GM18868 (cell line): ENCODE data around the gene SYNRG.

ENCODE experiments used
- ATAC-seq: cut with Tn5 transposase; IDR thresholded peaks from one replicate; pipeline ENCODE4 v1.9.1; 2021; ENCODE audit warnings: mild to moderate bottlenecking, moderate library complexity; ENCODE audit not compliant: unreplicated experiment

Gene SYNRG

DNA sequence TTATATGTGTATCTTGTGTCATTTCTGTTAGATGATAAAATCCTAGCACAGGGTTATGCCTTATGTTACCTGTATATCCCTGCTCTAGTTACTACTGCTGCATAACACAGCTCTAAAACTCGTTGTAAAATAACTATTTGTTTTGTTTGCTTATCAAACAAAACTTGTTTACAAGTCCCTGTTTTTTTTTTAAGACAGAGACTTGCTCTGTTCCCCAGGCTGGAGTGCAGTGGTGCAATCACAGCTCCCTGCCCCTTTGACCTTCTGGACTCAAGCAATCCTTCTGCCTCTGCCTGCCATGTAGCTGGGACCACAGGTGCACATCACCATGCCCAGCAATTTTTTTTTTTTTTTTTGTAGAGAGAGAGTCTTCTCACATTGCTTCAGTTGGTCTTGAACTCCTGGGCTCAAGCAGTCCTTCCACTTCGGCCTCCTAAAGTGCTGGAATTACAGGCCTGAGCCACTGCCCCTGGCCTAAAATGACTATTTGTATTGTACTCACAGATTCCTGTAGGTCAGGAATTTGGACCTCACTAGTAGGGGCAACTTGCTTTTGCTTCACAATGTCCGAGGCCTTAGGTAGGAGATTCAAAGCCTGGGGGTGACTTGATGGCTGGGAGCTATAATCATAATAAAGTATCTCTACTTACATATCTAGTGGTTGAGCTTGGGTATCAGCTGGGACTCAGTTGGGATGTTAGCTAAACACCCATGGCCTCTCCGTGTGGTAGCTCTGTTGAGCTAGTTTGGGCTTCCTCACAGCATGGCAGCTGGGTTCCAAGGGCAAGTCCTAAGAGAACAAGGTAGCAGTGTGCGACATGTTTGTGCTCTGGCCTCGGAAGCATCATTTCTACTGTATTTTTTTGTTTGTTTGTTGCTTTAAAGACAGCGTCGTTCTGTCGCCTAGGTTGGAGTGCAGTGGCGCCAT is 106.9 kb downstream of the SYNRG start:
- ATAC-seq = no peak

DNA sequence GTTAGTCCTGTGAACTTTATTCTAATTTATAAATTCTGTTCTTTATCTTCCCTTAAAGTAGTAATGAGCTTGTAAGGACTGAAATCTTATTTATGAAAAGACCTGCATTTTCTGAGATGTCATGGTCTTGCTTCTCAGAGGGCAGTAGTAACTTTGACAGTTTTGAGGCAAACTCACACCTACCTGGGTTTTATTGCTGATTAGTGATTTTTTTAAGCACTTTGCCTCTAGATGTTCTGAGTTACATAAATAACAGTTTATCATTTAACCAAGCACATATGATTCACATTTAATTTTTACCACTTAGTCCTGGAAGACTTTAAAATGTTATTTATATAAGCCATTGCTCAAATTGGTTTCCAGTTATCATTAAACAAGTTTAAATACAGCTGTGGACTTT is 108.8 kb downstream of the SYNRG start:
- no peak for ATAC-seq

DNA sequence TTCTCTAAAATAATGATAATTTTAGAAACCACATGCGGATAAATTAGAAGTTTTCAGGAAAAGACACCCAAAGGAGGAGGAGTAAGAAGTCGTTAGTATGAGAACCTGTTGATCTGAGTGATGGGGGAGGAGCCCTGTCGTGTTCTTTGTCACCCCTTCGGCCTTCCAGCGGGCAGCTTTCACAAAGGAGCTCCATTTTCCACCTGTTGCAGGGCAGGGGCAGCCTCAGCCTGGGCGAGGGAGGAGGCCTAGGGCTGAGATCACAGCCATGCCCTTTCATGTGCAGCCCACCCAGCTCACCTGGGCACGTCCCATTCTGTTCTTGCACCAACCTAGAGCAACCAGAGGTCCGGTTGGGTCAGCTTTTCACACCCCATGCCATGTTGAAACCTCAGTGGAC is 114.2 kb downstream of the SYNRG start:
- no peak for ATAC-seq

DNA sequence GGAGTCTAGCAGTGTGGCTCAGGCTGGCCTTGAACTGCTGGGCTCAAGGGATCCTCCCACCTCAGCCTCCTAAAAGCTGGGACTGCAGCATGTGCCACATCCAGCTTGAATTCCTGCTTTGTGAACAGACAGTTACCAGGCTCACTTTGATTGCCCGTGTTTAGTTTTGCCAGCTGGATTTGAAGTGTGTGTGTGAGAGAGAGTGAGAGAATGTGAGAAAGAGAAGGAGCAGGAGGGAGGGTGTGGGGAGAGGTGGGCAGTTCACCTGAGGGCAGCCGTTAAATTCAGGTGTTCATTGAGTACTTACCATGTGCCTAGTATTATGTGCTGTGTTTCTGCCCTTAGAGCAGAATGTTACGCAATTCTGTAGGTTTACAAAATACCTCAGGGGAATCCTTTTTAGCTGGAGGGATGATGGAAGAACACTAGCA is 114.8 kb downstream of the SYNRG start:
- no peak for ATAC-seq

DNA sequence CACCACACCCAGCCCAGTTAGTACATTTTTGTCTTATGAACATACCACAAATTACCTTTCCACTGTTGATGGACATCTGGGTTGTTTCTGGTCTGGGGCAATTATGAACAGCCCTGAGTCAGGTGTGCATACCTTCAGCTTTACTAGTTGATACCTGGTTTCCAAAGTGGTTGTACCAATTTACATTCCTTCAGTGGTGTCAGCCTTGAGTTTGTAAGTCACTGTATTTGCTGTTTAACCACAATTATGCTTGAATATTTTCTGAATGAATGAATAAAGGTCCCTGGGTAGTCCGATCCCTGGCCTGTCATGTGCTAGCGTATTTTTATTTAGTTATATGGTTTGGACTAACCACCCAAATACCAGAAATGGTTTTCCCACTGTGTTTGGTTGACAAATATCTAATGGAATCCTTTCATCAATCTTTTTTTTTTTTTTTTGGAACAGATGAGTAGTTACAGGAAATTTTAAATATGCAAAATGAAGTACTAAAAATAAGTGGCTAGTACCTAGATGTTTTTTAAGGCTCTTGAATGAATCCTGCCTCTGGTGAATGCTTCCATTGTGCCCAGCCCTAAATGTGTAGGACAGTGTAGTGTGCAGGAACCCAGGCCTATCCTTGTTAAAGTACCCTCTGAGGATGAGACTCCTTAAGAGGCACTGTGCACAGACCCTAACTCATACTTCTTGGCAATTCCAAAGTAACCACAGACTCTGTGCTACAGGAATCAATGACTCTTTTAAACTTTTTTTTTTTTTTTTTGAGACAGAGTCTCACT is 115.8 kb downstream of the SYNRG start:
- no peak for ATAC-seq

DNA sequence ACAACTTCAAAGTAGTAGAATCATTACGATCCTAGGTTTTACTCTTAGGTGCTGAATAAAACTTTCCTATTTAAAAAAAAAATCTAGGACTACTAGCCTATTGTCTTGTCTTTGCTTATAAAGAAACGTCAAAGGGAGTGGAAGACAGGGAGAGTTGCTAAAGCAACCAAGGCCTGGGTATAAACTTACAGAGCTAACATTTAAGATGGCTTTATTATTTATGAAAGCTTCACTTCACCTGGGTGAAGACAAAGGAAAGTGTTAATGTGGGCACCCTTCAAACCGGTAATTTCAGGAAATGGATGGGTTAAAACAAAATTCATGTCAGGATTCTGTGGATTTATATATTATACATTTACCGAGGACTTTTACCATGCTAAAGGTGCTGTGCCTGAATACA is 117.1 kb downstream of the SYNRG start:
- no peak for ATAC-seq

DNA sequence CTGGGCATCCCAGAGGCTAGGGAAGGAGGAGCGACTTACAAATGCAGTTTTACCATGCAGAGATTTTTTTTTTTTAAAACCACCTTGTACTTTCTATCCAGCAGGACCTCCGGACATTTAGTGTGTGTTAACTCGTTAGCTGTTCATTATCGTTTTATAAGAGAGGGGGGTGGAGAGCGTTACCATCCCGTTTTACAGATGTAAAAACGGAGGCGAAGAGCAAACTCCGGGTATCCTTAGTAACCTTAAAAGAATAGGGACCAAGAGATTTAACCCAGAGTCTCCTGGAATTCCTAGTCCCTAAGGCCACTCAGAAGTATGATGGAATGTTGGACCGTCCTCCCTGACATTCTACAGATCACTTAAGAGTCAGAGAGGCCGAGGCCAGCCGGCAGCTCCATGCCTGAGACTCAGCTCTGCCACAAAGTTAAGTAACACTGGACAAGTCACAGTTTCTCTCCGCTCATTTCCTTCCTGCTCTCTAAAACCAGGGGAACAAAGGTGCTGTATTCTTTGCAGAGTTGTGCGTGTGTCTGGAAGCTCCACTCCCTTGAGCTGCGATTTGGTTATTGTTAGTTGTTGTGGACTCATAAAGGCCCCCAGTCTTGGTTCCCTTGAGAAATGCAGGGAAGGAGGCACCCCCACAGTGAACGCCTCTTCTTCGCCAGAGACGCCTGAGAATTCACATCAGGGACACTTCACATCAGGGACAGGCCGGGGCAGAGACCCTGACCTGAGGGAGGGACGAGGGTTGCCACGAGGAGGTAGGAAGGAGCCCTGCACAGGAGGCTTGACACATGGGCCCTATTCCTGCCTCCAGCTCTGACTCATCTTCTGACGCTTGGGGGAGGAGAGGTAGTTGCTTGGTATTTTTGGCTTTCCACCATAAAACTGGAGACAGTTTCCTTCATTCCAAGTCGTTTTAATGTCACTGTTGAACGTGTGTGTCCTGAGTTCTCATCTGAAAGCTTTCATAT is 118.3 kb downstream of the SYNRG start:
- no peak for ATAC-seq

DNA sequence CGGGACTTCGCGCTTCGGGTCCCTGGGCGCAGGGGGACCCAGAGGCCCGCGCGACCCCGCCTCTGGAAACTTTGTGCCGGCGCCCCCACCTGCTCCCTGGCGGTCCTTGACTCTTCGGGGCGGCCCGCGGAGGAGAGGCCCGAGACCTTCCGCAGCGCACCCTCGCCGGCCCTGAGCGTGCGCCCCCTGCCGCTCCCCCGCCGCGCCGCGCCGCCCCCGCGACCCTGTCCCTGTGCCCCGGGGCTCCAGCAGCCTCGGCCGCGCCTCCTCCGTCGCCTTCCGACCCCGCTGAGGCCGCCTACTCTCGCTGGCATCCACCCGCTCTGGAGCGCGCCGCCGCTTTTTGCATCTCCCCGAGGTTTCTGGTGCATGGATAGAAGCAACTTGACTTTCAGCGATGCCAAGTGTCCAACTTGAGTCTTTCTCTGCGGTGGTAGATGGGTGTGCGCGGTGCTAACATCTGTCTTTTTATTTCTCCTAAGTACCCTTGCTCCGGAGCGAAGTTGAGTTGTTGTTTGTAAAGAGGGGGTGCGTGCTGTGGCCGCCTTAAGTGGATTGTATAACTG is 119.1 kb downstream of the SYNRG start:
- ATAC-seq = peak; percentile 46

DNA sequence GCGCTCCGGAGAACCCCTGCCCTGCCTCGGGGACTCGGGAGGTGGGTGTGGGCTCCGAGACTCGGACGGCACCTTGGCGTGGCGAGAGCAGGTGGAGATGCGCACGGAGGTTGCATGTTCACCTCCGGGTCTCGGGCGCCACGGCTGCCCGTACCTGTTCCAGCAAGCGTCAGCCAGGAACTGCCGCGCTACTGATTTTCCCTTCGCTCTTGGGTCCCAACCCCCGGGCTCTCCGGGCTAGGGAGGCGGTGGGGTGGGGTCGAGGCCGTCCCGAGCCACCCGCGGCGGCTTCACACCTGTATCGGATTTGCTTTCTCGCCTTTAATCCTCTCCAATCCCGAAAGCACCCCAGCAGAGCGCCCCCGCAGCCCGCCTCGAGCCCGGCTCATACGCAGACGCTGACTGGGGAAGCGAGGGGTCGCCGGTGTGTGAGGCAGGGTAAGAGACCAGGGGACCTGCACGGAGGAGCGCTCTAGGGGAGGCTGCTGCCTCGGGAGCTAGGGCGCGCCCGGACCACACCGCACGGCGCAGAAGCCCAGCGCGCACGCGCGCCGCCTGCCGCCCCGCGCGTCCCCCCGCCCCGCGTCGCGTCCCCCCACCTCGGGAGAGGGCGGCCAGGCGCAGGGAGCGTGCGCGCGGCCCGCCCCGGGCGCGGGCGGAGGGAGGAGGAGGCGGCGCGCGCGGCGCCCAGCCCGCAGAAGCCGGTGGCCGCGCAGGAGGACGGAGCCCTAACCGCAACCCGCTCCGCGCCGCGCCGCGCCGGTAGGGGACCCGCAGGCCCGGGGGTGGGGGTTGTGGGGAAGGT is 119.8 kb downstream of the SYNRG start, which contains the start of gene DUSP14:
Gene DUSP14, plus strand, starts transcription at position 695 of the 805 bp plus-strand sequence. CDS start 22,382 bp downstream, outside the sequence.
- peak; percentile 76 for ATAC-seq

DNA sequence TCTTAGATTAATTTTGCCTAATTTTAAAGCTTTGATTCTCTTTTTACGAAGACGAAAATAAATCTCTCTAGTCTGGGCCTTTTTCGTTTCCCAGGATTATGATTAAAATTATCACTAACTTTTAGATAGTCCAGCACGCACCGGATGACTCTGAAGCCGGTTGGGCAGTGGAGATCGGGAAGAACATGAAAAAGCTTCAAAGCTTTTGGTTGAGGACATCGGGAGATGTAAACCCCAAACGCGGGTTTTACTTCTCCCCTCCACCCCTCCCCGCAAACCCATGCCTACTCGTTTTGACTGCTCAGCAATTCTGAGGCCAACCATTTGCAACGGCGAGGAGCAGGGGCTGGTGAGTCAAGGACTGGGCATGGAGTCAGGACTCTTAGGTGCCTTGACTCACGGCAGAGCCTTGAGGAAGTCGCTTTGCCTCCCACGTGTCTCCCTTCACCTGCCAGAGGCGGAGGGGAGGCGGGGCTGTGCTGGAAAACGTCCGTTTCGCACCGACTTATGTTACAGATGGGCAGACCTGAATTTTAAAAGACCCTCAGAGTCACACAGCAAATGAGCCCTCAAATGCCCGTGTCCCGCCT is 120.5 kb downstream of the SYNRG start:
- no peak for ATAC-seq

DNA sequence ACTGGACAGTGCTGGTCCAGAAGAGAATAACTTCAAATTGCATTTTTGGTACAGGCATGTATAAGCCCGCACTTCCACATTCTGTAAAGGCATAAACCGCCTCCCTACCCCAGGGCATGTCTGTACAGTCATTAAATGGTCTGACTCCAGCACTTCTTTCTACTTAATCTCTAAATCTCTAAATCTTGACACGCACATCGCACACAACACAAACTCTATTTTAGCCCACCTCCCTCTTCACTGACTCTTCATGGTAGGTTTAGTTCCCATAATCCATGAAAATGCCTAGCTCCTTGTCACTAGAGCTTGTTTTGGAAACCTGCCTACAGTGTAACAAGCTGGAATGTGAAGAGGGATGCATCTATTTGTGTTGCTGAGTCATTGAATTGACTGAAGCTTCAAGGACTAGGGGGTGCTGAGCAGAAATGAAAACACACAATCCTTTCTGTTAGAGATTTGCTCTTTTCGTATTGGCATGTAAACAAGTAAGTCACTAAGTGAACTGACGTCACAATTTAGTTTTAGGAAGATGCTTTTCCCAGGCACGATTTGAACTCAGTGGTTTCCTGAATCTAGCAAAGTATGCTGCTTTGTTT is 121.1 kb downstream of the SYNRG start:
- ATAC-seq = no peak

DNA sequence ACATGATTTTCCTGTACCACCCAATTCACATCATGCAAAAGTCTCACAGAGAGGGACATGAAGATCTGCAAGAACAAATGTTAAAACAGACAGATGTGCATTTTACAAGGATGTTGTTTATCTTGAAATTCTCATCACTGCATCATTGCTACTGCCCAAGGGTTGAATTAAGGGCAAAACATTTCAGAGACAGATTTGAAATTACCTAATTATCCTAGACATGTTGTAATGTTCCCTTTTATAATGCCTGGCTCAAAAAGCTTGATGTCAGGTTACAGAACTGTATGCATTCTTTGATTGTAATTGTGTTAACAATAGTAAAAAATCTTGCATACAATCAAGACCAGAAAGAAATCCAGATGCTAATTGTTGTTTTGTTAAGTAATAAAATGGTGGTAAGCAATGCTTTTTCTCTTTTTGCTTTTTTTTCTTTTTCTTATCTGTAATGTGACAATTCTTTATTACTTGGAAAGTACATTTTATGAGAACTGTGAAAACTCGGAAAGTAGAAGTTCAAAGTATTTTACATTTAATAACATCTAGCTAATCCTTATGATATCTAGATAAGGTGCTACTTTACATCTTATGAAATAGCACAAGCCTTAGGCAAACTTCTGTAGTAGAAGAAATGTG is 123.2 kb downstream of the SYNRG start:
- no peak for ATAC-seq

DNA sequence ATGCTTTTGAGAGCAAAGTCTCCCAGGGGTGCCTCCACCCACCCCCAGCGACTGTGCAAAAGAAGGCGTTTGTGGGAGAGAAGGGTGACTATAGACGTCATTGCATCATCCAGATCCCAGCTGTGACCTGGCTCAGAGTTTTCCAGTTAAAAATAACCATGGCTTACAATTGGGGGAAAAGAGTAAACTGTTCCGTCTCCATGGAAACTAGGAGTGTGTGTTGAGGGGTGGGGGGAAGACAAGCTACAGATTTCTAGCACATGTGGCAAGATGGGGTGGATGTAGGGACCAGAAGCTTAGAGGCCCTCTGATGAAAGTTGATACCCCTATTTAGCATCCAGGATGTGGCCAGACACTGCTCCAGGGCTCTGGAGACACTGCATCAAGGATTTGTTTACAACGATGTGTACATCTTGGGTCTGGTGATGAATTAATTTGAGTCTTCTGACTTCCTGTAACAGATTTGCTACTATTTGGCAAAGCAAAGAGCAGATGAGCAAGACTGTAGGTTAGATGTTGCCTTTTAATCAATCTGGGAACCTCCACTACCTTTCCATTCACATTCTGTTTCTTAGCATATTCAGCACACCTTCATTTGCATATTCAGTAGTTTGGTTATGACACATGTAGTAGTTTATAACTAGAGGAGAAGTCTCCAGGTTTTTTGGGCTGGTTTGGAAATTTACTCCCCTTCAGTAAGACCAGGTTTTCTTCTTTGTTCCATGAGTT is 125.7 kb downstream of the SYNRG start:
- ATAC-seq = no peak

DNA sequence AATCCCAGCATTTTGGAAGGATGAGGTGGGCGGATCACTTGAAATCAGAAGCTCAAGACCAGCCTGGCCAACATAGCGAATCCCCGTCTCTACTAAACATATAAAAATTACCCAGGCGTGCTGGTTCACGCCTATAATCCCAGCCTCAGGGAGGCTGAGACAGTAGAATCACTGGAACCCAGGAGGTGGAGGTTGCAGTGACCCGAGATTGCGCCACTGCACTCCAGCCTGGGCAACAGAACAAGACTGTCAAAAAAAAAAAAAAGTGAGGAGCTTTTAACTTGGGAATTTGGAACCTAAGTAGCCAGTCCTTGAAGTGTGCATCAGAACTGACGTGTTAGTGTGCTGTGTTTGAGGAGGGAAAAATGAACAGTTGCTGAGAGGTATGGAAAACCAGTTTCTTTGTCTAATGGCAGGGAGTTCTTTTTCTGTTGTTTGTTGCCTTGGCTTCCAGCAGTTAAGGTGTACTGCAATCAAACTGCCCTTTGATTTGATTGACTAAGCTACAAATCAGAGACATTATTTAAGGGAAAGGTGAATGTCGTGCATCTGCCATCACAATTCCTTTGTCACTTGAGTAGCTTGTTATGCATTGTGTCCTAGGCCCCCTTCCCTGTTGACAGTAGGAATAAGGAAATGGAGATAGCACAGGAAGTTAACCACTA is 128.1 kb downstream of the SYNRG start:
- no peak for ATAC-seq

DNA sequence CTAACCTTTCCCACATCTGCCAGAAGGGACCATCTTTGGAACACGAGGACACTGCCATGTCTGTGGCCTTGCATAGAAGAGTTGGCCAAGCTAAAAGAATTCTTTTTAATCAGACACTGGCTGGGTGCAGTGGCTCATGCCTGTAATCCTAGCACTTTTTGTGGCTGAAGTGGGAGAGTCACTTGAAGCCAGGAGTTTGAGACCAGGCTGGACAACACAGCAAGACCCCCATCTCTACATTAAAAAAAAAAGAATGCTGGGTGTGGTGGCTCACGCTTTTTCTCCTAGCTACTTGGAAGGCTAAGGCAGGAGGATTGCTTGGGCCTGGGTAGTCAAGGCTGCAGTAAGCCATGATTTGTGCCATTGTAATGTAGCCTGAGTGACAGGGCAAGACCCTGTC is 128.8 kb downstream of the SYNRG start:
- ATAC-seq = no peak

DNA sequence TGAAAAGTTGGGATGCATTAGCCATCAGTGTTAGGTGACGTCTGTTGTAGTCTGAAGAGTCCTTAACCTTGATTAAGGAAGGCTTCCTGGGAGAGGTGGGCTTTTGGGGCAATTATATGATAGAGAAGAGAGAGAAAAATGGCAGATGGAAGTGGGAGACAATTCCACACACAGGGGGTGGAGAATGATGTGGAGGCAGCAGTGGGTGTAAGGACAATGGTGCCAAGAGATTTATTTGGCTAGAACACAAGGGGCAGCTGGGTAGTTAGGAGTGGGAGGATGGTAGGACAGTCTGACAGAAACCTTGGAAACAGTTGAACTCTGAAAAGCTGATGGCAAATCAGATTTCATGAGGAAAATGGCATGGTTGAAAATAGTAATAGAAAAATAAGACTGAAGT is 130.2 kb downstream of the SYNRG start:
- ATAC-seq = no peak

DNA sequence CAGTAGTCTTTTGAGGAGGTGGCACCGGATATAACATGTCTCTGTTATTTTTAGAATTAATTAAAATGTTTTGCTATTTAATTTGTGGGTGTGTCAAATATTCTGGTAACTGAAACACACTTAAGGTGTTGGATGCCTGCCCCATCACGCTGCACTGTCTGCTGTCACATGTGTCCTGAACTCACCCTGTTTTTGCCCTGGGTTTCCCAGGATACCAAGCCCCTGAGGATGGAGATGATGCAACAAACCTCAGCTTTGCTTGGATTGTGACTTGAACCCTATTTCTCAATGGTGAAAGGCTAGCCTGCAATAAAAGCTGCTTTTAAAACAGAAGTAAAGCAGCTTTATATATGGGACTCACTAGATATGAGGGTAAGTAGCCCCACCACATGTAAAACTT is 131.0 kb downstream of the SYNRG start:
- ATAC-seq = no peak
